ENCODE data around the gene WWOX.
A peak's percentile ranks its signal among the peaks of the same experiment; 100 is the strongest.

The WWOX gene

DNA sequence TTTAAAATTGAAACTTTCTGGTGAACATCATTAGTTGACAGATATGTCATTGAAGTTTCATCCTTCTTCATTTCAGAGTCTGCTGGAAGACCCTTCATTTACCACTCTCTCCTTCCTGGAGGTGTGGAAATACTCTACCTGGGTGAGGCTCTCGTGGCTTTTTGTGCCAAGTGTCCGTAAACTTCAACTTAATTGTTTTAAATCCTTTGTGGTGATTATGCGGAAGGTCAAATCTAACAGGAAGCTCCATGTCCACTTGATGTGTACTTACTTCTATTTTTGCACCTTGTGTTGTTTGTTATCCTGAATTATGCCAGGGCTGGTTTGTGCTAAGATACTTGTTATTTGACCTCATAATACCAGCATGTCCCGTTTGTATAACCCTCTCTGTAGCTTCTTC, 129.2 kb downstream of the WWOX start:
- DNase-seq (ENCODE audit: low spot score), result no peak

DNA sequence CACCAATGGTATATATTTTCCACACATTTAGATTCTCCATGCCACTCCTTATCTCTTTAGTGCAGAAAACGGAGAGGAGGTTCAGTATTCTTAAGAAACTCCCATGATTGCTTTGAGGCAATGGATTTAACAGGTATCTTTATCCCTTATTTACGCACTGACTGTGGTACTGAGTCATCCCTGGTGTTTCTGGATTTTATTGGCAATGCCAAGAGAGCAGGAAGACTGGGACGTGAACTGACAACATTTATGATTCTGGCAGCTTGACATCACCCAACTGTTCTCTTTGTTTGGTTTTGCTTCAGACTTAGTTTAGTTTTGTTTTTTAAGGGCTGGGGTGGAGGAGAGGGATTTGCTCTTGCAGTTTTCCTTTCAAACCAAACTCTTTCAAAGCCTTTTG, 131.4 kb downstream of the WWOX start:
- DNase-seq (ENCODE audit: low spot score), result no peak

DNA sequence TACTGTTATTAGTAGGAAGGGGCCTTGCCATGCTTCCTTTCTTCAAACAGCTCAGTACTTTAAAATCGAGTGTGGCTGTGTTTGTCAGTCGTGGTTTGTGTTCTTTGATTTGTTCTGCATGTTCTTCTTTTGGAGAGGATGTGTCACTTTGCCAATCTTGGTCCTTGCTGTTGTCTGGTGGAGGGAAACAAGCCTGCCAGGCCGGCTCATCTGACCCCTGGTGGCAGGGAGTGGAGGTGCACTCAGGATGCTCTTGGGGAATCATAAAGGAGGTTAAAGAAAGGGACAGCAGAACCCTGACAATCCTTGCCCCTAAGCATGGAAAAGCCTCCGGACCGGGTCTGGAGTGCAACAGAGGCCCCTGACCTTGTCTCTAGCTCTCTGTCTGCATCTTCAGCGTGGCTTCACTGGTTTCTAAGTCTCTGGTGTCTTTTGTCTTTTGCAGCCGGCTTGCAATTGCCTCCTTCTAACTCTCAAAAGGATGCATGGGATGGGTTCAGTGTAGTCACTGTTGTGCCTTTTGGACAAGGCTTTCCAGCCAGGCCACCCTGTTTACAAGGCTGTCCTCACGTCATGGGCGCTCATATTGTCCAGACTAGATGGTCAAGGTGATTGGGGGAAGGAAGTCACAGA, 135.8 kb downstream of the WWOX start:
- DNase-seq (ENCODE audit: low spot score), result peak; percentile 26

DNA sequence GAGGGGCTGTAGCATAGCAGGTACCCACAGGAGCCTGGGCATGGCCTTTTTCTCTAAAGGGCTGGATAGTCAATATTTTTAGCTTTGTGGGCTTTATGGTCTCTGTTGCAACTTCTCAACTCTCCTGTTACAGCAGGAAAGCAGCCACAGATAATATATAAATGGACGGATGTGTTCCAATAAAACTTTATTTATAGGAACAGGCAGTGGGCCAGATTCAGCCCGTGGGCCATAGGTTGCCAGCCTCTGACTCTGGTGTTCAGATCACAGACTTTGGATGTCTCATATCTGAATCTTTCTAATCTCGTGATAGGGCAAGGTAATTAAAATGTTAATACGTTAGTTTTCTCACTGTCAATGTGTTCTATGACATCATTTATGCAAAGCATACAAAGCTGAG, 136.4 kb downstream of the WWOX start:
- no peak for DNase-seq (ENCODE audit: low spot score)

DNA sequence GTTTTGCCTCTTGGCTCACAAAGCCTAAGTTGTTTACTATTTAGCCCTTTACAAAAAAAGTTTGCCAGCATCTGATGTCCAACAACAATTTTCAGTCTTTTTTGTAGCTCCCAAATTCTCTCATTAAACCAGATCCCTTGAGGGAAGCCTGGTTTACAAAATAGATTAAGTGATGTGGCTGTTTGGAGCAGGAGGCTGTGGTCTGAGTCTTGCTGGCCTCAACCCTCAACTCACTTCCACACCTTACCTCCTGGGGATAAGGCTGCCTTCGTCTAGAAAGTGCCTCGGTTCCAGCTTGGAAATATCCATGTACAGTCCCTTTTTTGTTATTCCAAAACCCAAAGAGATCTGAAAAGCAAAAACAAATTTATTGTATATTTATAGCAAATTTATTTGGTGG, 138.4 kb downstream of the WWOX start:
- no peak for DNase-seq (ENCODE audit: low spot score)

DNA sequence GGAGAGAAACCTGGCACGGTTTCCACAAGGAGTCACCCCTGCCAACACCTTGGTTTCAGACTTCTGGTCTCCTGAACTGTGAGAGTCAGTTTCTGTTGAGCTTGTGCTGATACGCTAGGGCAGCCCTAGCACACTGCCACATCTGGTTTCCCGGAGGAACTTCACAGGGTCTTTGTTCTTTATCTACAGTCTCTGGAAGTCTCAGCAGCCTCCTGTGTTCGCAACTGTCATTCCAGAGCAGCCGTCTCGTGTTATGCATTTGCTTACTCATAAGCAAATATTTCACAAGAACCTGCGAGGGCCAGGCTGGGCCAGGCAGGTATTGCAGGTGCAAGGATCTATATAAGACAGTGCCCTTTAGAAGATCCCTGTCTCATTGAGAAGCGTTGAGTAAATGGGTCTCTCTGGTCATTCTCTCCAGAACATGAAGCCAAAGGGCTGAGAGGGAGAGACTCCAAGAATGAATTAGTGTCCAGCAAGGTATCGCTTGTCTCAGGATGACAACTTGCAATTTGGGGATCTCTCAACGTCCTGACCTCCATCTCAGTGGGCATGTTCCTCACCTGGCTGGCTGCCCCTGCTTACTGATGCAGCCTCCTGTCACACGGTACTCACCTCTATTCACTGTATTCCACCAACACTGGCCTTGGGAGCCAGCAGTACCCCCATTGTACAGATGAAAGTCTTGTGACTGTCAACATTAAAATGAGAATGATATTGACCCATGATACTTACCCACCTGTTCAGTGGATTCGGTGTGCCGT, 141.2 kb downstream of the WWOX start:
- no peak for DNase-seq (ENCODE audit: low spot score)

DNA sequence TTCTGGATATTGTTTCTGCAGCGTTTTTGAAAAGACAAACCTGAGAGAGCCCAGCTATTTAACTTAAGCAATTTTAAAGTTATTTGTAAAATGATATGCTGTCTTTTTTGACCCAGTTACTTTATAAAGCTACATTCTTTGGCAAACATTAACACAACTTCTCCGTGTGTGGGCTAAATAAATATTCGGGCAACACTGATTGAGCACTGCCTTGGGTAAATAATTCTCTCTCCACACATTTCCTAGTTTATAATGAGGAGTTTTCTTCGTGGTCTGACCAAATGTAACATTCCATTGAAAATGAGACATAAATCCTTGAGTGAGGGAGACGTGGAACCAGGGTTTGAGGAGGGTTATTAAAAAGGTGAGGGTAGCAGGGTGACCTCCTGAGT, 142.8 kb downstream of the WWOX start:
- no peak for DNase-seq (ENCODE audit: low spot score)

DNA sequence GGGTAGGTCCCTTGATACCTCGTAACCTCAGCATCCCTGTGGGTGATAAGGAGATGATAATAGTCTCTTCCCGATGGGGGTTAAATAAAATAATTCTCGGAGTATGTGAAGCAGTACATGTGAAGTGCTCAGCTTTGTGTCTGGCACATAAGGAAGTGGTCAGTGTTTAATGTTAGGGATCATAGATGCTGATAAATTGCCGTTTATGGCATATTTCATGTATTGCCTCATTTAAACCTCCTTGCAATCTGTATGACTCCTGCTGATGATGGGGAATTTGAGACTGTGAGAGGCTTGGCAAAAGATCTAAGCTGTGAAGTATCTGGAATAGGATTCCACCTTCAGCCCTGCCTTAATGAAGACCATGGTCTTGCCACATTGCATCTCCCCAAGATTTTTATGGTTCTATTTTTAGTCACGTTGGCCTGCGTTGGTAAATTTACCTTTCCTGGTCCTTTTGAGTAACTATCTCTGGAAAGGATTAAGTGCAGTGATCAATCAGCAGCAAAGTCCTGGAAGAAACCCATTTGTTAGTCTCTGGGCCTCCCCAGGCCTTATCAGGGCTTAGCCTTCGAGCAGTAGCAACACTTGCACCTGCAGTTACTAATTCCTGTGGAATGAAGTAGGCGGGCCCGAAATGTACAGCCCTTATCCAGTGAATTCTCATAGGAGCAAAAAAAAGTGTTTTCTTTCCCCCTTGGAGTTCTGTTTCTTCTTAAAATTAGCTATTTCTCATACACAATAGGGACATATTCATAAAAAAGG, 144.9 kb downstream of the WWOX start:
- no peak for DNase-seq (ENCODE audit: low spot score)

DNA sequence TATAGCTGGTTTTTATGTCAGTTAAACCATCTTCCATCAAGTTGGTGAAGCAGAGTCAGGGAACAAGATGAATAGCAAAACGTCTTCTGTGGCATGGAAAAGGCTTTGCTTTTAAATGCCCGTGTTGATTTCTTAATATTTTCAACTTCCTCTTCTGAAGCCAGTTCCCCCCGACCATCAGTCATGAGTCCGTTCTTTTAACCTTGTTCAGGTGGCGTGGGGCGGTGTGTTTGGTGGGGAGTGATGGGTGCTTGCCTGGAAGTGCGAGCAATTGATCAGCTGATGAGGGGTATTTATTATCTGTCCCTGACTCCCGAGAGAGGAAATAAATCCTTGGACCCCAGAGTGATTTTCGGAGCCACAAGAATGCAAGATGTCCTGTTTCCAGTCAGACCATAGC, 147.1 kb downstream of the WWOX start:
- DNase-seq (ENCODE audit: low spot score), result no peak

DNA sequence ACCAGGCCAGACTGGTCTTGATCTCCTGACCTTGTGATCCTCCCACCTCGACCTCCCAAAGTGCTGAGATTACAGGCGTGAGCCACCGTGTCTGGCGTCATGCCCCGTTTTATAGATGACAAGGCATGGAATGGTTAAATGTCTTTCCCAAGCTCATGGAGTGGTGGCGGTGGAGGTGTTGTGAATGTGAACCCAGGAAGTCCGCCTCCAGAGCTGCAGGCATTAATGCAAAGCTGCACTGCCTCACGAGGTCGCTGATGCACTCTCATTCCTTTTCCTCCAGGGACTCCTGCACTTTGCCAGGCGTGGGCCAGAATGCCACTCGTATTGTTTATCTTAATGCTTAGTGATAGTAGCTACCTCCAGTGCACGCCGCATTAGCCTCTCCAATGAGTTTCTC, 149.6 kb downstream of the WWOX start:
- DNase-seq (ENCODE audit: low spot score), result no peak

DNA sequence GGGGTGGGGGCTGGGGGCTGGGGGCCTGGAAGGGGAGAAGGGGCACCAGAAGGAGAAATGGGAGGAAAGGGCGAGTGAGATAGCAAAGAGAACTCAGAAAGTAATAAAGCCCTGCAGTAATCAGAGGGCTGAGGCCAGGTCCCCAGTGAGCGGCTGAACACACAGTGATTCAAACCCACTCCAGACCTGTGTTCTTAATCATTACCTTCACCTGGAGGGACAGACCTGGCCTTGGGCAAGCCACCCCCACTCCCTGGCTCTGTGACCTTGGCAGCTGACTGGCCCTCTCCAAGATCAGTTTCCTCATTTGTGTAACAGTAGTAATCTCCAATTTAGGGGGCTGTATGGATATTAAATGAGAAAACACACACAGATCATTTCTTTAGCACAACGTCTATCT, 150.4 kb downstream of the WWOX start:
- no peak for DNase-seq (ENCODE audit: low spot score)

DNA sequence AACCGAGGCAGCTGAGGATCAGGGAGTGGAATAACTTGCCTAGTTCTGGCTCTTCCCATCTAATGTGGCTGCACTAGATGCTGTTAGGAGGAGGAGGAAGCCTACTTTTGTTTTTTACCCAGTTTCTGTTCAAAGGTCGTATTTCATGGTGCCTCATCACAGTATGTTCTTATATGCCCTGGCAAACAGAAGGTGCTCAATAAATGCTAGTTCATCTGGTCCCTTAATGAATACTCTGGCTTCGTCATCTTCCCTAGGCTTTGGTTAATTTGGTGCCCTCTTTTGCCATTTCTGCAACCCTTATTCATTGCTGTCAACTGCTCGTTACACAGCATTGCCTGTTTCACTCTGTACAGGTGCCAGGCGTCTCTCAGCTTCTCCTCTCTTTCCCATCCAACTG, 151.7 kb downstream of the WWOX start:
- DNase-seq (ENCODE audit: low spot score), result no peak

DNA sequence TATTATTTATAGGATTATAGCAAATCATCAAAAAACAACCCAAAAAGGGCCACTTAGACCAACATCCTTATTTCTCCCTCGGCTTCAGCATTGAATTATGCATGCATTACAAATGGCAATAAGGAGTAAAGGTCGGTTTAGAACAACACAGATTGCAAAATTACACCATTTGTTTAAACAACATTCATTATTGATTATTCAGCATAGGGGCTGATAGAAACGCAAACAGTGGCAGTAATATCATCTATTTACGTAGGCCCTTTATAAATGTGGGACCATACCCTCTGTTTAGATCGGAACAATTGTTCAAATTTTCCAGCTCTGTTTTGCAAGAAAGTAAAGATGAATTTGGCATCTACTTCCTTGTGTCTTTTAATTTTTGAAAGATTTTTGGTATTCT, 153.3 kb downstream of the WWOX start:
- no peak for DNase-seq (ENCODE audit: low spot score)

DNA sequence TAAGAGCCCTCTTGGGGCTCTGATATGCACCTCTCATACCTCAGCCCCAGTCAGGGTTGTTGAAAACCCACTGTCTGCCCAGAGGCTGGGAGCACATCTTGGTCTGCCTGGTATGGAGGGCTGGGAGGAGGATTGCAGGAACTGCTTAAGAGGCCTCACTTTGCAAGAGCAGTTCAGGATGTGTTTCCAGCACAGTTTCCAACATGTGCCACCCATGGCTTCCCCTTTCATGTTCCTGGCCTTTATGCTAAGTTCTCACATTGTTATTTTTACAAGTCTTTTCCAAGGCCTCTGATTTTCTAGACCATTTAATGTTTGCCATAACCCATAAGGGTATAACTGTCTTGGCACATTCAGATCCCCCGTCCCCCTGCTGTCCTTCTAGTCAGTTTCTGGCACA, 155.4 kb downstream of the WWOX start:
- DNase-seq (ENCODE audit: low spot score), result no peak

DNA sequence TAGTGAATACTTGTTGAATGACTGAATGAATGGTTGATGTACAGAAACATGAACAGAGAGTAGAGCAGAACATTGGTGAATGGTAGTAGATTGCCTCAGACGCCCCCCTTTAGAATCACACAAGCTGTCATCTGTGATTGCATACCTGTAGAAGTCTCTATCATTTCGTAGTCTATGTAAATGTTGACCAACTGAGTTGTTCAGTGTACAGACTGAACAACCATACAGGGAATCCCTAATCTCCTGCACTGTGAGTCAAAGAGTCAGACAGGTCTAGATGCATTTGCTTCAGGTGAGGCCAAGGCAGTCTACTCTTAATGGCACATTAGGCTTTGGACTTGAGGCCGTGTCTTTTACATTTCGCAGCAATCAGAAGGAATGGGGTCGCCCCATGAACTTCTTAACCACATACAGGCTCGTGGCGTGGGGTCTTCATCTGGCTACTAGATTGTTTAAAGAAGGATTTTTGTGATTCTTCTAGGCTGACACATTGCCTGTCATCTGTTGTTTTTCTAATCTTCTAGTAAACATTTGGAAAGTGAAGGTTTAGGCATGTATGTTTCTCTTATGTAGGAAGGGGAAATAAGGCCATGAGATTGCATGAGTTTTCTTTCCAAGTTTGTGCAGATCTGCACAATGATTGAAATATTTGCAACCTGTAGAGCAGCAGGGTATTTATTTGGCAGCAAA, 157.4 kb downstream of the WWOX start:
- no peak for DNase-seq (ENCODE audit: low spot score)

DNA sequence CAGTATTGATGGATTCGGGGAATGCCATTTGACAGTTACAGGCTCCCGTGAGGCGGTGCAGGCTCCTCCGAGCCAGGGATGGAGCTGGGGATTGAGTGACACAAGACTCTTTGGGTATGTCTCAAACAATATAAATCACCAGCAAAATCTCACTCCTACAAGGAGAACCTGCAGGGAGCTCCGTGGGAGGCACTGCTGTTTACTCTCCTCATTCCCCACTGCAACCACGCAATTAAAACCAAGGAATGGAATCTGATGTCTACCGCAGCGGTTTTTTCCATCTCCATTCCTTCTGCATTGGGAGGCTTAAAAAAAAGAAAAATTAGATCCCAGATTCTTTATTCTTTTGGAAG, 157.9 kb downstream of the WWOX start:
- DNase-seq (ENCODE audit: low spot score), result no peak

DNA sequence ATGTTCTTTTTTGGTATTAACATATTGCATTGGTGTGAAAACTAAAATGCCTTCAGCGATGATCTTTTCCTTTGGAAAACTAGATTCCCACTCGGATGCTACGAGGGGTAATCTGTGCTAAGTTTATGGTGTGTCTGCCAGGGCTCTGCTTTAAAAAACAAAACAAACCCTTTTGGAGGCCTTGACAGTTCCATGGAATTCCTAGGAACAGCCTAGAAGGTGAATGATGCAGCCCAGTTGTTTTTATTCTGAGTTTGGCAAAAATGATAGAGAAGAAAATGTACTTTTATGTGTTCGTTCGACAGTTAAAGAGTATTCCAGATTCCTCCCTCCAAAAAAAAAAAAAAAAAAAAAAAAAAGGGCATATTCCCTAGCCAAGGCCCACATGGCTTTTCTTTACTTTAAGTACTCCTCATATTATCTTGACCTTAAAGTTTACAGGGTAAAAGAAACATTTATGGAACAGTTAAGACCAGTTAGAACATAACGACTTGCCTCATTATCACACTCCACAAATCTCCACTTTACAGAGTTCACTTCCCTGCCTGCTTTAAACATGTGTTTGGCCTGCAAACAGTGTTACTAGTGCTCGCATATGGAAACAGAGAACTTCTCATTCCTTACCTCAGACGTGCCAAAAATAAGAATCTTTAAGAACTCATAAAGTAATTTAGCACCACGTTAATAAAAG, 159.1 kb downstream of the WWOX start:
- DNase-seq (ENCODE audit: low spot score), result no peak

DNA sequence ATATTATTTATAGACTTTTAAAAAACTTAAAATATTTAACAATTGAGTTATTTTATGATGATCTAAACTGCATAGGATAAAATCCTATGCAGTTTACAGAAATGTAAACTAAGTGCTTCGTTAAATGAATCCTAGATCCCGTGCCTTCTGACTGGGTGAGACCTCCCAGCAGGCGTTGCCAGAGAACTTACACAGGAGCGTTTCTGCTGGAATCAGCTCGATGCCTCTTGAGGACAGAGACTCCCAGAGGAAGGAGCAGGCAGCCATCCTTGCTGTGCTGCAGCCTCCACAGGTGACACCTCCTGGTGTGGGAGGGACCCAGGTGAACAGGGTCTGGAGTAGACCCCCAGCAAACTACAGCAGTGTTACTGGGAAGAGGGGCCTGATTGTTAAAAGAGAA, 160.4 kb downstream of the WWOX start:
- no peak for DNase-seq (ENCODE audit: low spot score)

DNA sequence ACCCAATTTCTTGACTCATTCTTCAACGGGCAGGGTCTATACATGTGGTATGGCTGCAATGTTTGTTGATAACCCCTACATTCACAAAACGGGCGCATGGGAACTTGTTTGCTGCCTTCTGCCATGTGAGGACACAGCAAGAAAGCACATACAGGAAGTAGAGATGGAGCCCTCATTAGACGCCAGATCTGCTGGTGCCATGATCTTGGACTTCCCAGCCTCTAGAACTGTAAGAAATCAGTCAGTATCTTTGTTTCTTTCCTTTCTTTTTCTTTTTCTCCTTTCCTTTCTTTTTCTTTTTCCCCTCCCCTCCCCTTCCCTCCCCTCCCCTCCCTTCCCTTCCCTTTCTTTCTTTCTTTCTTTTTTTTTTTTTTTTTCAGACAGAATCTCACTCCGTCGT, 165.2 kb downstream of the WWOX start:
- no peak for DNase-seq (ENCODE audit: low spot score)

DNA sequence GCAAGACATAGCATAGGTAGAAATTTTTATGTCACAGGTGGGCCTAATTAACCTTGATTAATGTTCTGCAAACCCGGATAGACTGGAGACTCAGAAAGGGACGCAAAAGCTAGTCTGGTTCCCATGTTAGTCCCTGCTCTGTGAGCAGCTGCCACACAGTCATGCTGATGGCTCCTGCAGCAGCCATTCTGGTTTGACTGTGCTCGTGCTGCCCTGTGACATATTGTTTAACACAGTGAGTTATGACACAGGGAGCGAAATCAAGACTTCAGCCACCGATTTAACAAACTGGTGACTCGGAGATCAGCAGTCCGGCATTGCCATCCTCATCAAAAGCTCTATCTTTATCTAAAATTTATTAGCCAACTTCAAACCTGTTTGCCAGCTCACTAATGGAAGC, 169.8 kb downstream of the WWOX start:
- no peak for DNase-seq (ENCODE audit: low spot score)

DNA sequence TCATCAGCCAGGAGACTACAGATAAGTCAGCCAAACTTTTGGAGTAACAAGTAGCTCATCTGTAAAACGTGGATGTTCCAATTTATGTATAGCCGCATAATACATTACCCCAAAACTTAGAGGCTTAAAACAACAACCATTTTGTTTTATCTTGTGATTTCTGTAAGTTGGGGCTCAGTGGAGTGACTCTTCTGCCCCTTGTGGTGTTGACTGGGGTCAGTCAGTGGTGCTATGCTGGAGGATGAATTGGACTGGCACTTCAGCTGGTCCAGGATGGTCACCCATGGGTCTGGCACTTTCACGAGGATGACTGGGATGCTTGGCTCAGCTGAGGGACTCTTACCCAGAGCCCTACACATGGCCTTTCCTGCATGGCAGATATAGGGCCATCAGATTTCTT, 172.5 kb downstream of the WWOX start:
- DNase-seq (ENCODE audit: low spot score), result no peak

DNA sequence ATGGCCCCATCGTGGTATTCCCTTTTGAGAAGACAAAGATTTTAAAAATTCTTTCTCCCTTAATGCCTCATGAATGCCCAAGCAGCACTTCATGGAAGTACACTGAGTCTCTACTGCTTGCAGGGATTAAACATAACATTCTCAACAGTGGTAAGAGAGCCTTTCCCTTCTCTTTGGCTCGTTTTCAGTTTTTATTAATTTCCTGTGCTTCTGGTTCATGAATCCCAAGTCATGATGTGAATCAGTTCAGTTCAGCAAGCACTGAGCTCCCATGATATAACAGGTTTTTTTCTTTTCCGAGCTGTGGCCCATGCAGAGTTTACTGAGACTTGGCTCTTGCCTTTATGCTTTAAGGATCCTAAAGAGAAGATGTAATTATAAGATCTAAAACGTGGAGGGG, 175.3 kb downstream of the WWOX start:
- no peak for DNase-seq (ENCODE audit: low spot score)
